Measurements from ENCODE around the gene NETO1.
A peak's percentile ranks its signal among the peaks of the same experiment; 100 is the strongest.

Gene NETO1

GRCh38 chr18:72833471-72833870 lies 34.3 kb downstream of the NETO1 start:
- TF ChIP-seq FOXP2 (optimal IDR thresholded peaks at IDR 0.05; ENCODE audit: borderline replicate concordance, extremely low read depth, extremely low read length, insufficient read depth) (no peak), SIN3A (IDR thresholded peaks at IDR 0.05; ENCODE audit: borderline replicate concordance, insufficient read depth, low read length) (no peak), REST (IDR thresholded peaks at IDR 0.05; ENCODE audit: insufficient read depth in 1 of 2, low read depth in 2 of 2, low read length in 2 of 2) (no peak), TAF1 (IDR thresholded peaks at IDR 0.05; ENCODE audit: borderline replicate concordance, insufficient read depth, low read length) (no peak), POLR2AphosphoS5 (IDR thresholded peaks at IDR 0.05; ENCODE audit: low read depth, low read length) (no peak)

- TF ChIP-seq SIN3A (IDR thresholded peaks at IDR 0.05; ENCODE audit: borderline replicate concordance, insufficient read depth, low read length) (no peak), REST (IDR thresholded peaks at IDR 0.05; ENCODE audit: insufficient read depth in 1 of 2, low read depth in 2 of 2, low read length in 2 of 2) (peak; percentile 98 to 99)
Observed at GRCh38 chr18:72830109-72830508, 37.7 kb downstream of the NETO1 start.

- TF ChIP-seq FOXP2 (optimal IDR thresholded peaks at IDR 0.05; ENCODE audit: borderline replicate concordance, extremely low read depth, extremely low read length, insufficient read depth) (no peak), POLR2AphosphoS5 (IDR thresholded peaks at IDR 0.05; ENCODE audit: low read depth, low read length) (no peak), SIN3A (IDR thresholded peaks at IDR 0.05; ENCODE audit: borderline replicate concordance, insufficient read depth, low read length) (no peak), TAF1 (IDR thresholded peaks at IDR 0.05; ENCODE audit: borderline replicate concordance, insufficient read depth, low read length) (no peak), REST (IDR thresholded peaks at IDR 0.05; ENCODE audit: insufficient read depth in 1 of 2, low read depth in 2 of 2, low read length in 2 of 2) (no peak)
Observed at GRCh38 chr18:72828601-72829000, 39.2 kb downstream of the NETO1 start.

GRCh38 chr18:72826736-72827135 lies 41.1 kb downstream of the NETO1 start:
- TF ChIP-seq FOXP2 (optimal IDR thresholded peaks at IDR 0.05; ENCODE audit: borderline replicate concordance, extremely low read depth, extremely low read length, insufficient read depth) (no peak), REST (IDR thresholded peaks at IDR 0.05; ENCODE audit: insufficient read depth in 1 of 2, low read depth in 2 of 2, low read length in 2 of 2) (no peak), TAF1 (IDR thresholded peaks at IDR 0.05; ENCODE audit: borderline replicate concordance, insufficient read depth, low read length) (no peak), POLR2AphosphoS5 (IDR thresholded peaks at IDR 0.05; ENCODE audit: low read depth, low read length) (no peak), SIN3A (IDR thresholded peaks at IDR 0.05; ENCODE audit: borderline replicate concordance, insufficient read depth, low read length) (no peak)

GRCh38 chr18:72823345-72823744 lies 44.4 kb downstream of the NETO1 start:
- TF ChIP-seq TAF1 (IDR thresholded peaks at IDR 0.05; ENCODE audit: borderline replicate concordance, insufficient read depth, low read length), result no peak
- TF ChIP-seq REST (IDR thresholded peaks at IDR 0.05; ENCODE audit: insufficient read depth in 1 of 2, low read depth in 2 of 2, low read length in 2 of 2), result no peak

Measured in PFSK-1 (cell line).